OCI-LY1 (cell line): ENCODE data around the gene CHPF.

Source experiments
- H2AFZ ChIP-seq: fragments of 200-600 bp; sonication (generic), shearing (Covaris generic); 2 replicates; pipeline ENCODE4 v1.6.0; 2014; ENCODE audit warnings: antibody characterized with exemption, mild to moderate bottlenecking, low read length
- H3F3A ChIP-seq: fragments of 200-600 bp; sonication (generic), shearing (Covaris generic); 2 replicates; pipeline ENCODE4 v1.6.0; 2014; ENCODE audit warnings: mild to moderate bottlenecking, antibody characterized with exemption, low read length, moderate library complexity; ENCODE audit not compliant: insufficient read depth
- H3K27ac ChIP-seq: fragments of 200-600 bp; sonication (generic); 2 replicates; pipeline ENCODE4 v1.5.1; 2014; ENCODE audit warnings: low read length, mixed run types, mild to moderate bottlenecking, low read depth; ENCODE audit not compliant: poor library complexity, severe bottlenecking
- H3K27me3 ChIP-seq: fragments of 200-600 bp; sonication (generic); 2 replicates; pipeline ENCODE4 v1.6.0; 2014; ENCODE audit warnings: antibody characterized with exemption, mild to moderate bottlenecking, low read length, moderate library complexity; ENCODE audit not compliant: insufficient read depth
- H3K36me3 ChIP-seq: fragments of 200-600 bp; sonication (generic); 2 replicates; pipeline ENCODE4 v1.6.1; 2014; ENCODE audit warnings: mild to moderate bottlenecking, antibody characterized with exemption, low read length, moderate library complexity, mixed read lengths; ENCODE audit not compliant: insufficient read depth
- H3K4me1 ChIP-seq: fragments of 200-600 bp; sonication (generic); 2 replicates; pipeline ENCODE4 v1.5.1; 2014; ENCODE audit warnings: mild to moderate bottlenecking, low read length, moderate library complexity; ENCODE audit not compliant: insufficient read depth, severe bottlenecking
- H3K4me2 ChIP-seq: fragments of 200-600 bp; sonication (generic), shearing (Covaris generic); 2 replicates; pipeline ENCODE4 v1.6.1; 2014; ENCODE audit warnings: low read length
- H3K4me3 ChIP-seq: fragments of 200-600 bp; sonication (generic); 2 replicates; pipeline ENCODE4 v1.5.1; 2014; ENCODE audit warnings: low read length, low read depth, mild to moderate bottlenecking, mixed read lengths; ENCODE audit not compliant: poor library complexity, severe bottlenecking
- H3K79me2 ChIP-seq: fragments of 200-600 bp; shearing (Covaris generic); 2 replicates; pipeline ENCODE4 v1.6.1; 2016; ENCODE audit warnings: mixed run types, low read length, mixed read lengths; ENCODE audit not compliant: insufficient read depth
- H3K9ac ChIP-seq: fragments of 200-600 bp; sonication (generic), shearing (Covaris generic); 2 replicates; pipeline ENCODE4 v1.6.1; 2014; ENCODE audit warnings: mild to moderate bottlenecking, low read length, mixed read lengths
- H3K9me2 ChIP-seq: fragments of 200-600 bp; sonication (generic), shearing (Covaris generic); 2 replicates; pipeline ENCODE4 v1.6.1; 2014; ENCODE audit warnings: low read depth, mild to moderate bottlenecking, low read length, mixed read lengths
- H3K9me3 ChIP-seq: fragments of 200-600 bp; shearing (Covaris generic); 2 replicates; pipeline ENCODE4 v1.6.1; 2014; ENCODE audit warnings: low read length, mixed read lengths
- H4K20me1 ChIP-seq: fragments of 200-600 bp; sonication (generic), shearing (Covaris generic); 2 replicates; pipeline ENCODE4 v1.6.0; 2016; ENCODE audit warnings: mild to moderate bottlenecking, low read length; ENCODE audit not compliant: insufficient read depth
- CTCF ChIP-seq: fragments of 200-600 bp; sonication (generic), shearing (Covaris generic); IDR thresholded peaks from 2 replicates; pipeline ENCODE4 v1.5.1; 2017; ENCODE audit warnings: mild to moderate bottlenecking, antibody characterized with exemption, low read length, moderate library complexity, mixed read lengths
- EZH2 ChIP-seq: fragments of 200-600 bp; sonication (generic), shearing (Covaris generic); IDR thresholded peaks from 2 replicates; pipeline ENCODE4 v1.8.0; 2017; ENCODE audit warnings: borderline replicate concordance, mixed run types, mild to moderate bottlenecking, antibody characterized with exemption, low read length, moderate library complexity, mixed read lengths

The CHPF gene

GRCh38 chr2:219515874-219516629, 27.6 kb downstream of the CHPF start:
- Histone ChIP-seq H3K9ac (no peak overlapping the region), H3K4me3 (no peak overlapping the region), H4K20me1 (no peaks in the 10 kb centered on the region), H3K79me2 (no peaks in the 10 kb centered on the region), H3K27me3 (peaks cover 7% of the 10 kb centered on the region; the same call in 1 of the 2 replicates), H3F3A (no peaks in the 10 kb centered on the region), H3K4me2 (no peak overlapping the region), H3K27ac (no peak overlapping the region), H2AFZ (no peak overlapping the region), H3K9me2 (no peaks in the 10 kb centered on the region), H3K4me1 (no peaks in the 10 kb centered on the region), H3K36me3 (no peaks in the 10 kb centered on the region), H3K9me3 (no peaks in the 10 kb centered on the region)
- TF ChIP-seq EZH2, result no peak
- TF ChIP-seq CTCF, result no peak

- no peaks in the 10 kb centered on the region for H3K79me2 ChIP-seq
- H3K36me3 ChIP-seq, result no peaks in the 10 kb centered on the region
- no peak overlapping the region for H3K27ac ChIP-seq
- no peak overlapping the region for H3K4me3 ChIP-seq
- no peaks in the 10 kb centered on the region for H3F3A ChIP-seq
- H3K4me1 ChIP-seq, result no peaks in the 10 kb centered on the region
- H3K4me2 ChIP-seq, result no peak overlapping the region
- H2AFZ ChIP-seq, result no peak overlapping the region
- TF ChIP-seq EZH2 (no peak), CTCF (no peak)
- peaks cover 7% of the 10 kb centered on the region; the same call in 1 of the 2 replicates for H3K27me3 ChIP-seq
- H4K20me1 ChIP-seq, result no peaks in the 10 kb centered on the region
- H3K9ac ChIP-seq, result no peak overlapping the region
- no peaks in the 10 kb centered on the region for H3K9me3 ChIP-seq
- H3K9me2 ChIP-seq, result no peaks in the 10 kb centered on the region
Measured at GRCh38 chr2:219514836-219515235, 28.8 kb downstream of the CHPF start.

- H3K4me1 ChIP-seq, result no peaks in the 10 kb centered on the region
- TF ChIP-seq EZH2, result no peak
- no peak for TF ChIP-seq CTCF
- H3K9me3 ChIP-seq, result no peaks in the 10 kb centered on the region
- H3K36me3 ChIP-seq, result no peaks in the 10 kb centered on the region
- no peaks in the 10 kb centered on the region for H3F3A ChIP-seq
- H2AFZ ChIP-seq, result no peak within 1 kb of the TSS
- no peak within 1 kb of the TSS for H3K9ac ChIP-seq
- no peak within 1 kb of the TSS for H3K4me2 ChIP-seq
- peaks cover 7% of the 10 kb centered on the region; the same call in 1 of the 2 replicates for H3K27me3 ChIP-seq
- no peaks in the 10 kb centered on the region for H4K20me1 ChIP-seq
- no peaks in the 10 kb centered on the region for H3K79me2 ChIP-seq
- H3K9me2 ChIP-seq, result no peaks in the 10 kb centered on the region
- no peak within 1 kb of the TSS for H3K4me3 ChIP-seq
- no peak within 1 kb of the TSS for H3K27ac ChIP-seq
Measured at GRCh38 chr2:219514196-219514761, 29.3 kb downstream of the CHPF start, which contains the start of gene ASIC4. TSS of gene ASIC4 (plus strand) at chr2:219514482. CDS start at chr2:219514725, 243 bp downstream.
